GM19025 (cell line): ENCODE data around the gene TIMM29.

Experiments used
- ATAC-seq: cut with Tn5 transposase; IDR thresholded peaks from one replicate; pipeline ENCODE4 v1.9.1; 2021; ENCODE audit warnings: mild to moderate bottlenecking, low read depth, moderate library complexity; ENCODE audit not compliant: unreplicated experiment

The TIMM29 gene

GRCh38 chr19:10928563-10929401, at the start of gene TIMM29, which contains the start of gene YIPF2:
Gene TIMM29, plus strand, starts transcription at chr19:10928811. Its CDS starts 12 bp downstream, at chr19:10928823.
Gene YIPF2, minus strand, starts transcription at chr19:10928639. Its CDS starts 229 bp downstream, at chr19:10928410.
- ATAC-seq = peak; percentile 83

GRCh38 chr19:10881403-10882107, 47.1 kb upstream of the TIMM29 start:
- ATAC-seq = no peak

- no peak for ATAC-seq
These were observed 46.5 kb upstream of the TIMM29 start for GRCh38 chr19:10882108-10882457.

- no peak for ATAC-seq
These were observed 44.3 kb upstream of the TIMM29 start for GRCh38 chr19:10884274-10884673.

GRCh38 chr19:10885201-10886169, 43.1 kb upstream of the TIMM29 start:
- ATAC-seq = no peak

GRCh38 chr19:10887616-10888367, 40.8 kb upstream of the TIMM29 start:
- ATAC-seq = no peak

- ATAC-seq = no peak
These were observed 40.2 kb upstream of the TIMM29 start for GRCh38 chr19:10888421-10888866.

GRCh38 chr19:10889880-10890279, 38.7 kb upstream of the TIMM29 start:
- no peak for ATAC-seq

- no peak for ATAC-seq
These were observed 37.1 kb upstream of the TIMM29 start for GRCh38 chr19:10891405-10892086.

- no peak for ATAC-seq
These were observed 36.4 kb upstream of the TIMM29 start for GRCh38 chr19:10892256-10892655.

DNA sequence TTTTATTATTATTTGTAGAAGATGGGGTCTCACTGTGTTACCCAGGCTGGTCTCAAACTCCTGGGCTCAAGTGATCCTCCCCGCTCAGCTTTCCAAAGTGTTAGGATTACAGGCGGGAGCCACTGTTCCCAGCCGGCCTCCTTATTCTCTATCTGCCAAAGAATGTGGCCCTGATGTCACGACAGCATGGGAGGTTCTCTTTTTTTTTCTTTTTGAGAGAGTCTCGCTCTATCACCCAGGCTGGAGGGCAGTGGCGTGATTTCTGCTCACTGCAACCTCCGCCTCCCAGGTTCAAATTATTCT, 33.7 kb upstream of the TIMM29 start:
- ATAC-seq = no peak

DNA sequence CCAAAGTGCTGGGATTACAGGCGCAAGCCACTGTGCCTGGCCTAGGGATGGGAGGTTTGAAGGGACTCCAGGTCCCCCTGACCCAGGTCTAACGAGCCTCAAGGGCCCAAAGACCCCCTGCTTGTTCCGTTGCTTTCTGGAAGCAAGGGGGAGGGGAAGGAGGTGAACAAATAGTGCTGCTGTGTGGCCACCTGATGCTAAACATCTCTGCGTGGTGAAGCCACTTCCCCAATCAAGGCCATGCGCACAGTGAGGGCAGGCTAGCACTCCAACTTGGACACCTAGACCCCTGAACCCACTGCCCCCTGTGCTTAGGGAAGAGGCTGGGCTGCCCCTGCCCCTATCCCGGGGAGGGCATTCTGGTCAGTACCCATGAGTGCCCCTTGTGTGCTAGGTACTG, 33.2 kb upstream of the TIMM29 start:
- ATAC-seq = no peak

GRCh38 chr19:10895920-10896319, 32.7 kb upstream of the TIMM29 start:
- no peak for ATAC-seq

GRCh38 chr19:10896851-10897526, 31.6 kb upstream of the TIMM29 start:
- no peak for ATAC-seq

DNA sequence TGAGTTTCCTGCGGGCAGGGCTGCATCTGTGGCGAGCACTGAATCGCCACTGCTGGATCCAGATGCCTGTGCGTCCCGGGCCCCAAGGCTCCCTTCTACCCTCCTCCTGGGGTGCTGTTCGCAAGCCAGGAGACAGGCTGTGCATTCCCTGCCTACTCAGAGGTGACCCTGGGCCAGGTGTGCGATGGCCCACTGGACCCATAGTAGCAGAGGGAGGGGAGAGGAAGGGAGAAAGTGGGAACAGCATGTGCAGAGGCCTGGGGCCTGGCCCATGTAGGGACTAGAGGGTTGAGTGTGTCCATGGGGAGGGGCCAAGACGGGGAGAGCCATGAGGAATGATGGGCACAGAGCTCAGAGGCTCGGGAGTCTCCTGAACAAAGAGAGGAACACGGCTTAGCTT, 30.0 kb upstream of the TIMM29 start:
- ATAC-seq = no peak

DNA sequence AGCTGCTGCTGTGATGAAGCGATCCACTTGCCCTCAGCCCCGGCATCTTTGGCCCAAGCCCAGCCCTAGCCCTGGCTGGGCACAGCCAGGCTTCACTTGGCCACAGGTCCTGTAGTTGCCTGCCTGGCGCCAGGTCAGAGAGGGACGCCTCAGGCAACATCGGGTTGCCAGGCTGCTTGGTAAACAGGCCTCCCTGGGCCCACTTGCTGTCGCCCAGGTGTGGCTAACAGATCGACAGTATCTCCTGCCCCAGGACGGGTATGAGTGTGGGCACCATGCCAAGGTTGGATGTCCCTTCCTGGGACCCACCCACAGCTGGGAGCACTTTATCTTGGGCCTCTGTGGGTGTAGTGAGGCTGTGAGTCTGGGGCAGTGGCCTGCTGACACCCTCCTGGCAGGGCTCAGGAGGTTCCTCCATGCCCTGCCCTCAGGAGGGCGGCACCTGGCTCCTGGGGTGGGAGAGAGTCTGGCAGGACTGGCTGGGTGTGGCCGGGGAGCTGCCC, 29.4 kb upstream of the TIMM29 start:
- no peak for ATAC-seq

GRCh38 chr19:10907925-10908324, 20.7 kb upstream of the TIMM29 start:
- ATAC-seq = no peak

- ATAC-seq = no peak
These were observed 20.1 kb upstream of the TIMM29 start for GRCh38 chr19:10908380-10908960.
